MCF 10A (cell line): ENCODE measurements around the gene CMTM7. TPM values are rescaled to one million over a fixed set of nuclear protein-coding genes. Genes with fewer than 3 reads are reported as not detected.

ENCODE experiments used
- BruUV-seq: library from RNA; stranded (reverse); fragments of 400-500 nt; replicated peaks from 2 replicates; lab custom pipeline; 2021; lab: Mats Ljungman, UMichigan
- CTCF ChIA-PET: fragments of 300-600 bp; sonication (Branson Sonifier 250); formaldehyde crosslinking; extraction: SDS; loops from one replicate; lab custom pipeline; 2021; ENCODE audit warnings: antibody characterized with exemption, inconsistent platforms; lab: Yijun Ruan, JAX
- POLR2A ChIA-PET: fragments of 300-600, 350-650 bp; sonication (Branson Sonifier 250); formaldehyde crosslinking; extraction: SDS; loops from one replicate; lab custom pipeline; 2020; ENCODE audit warnings: antibody characterized with exemption, inconsistent platforms; lab: Yijun Ruan, JAX
- DNase-seq: peaks from one replicate; pipeline ENCODE4 v3.0.0-alpha.2; 2018; ENCODE audit not compliant: unreplicated experiment
- H3K27ac Mint-ChIP-seq: one replicate; pipeline ENCODE4 v1.8.0; 2022; ENCODE audit warnings: mild to moderate bottlenecking, low read depth, mixed read lengths; ENCODE audit not compliant: unreplicated experiment
- H3K27me3 Mint-ChIP-seq: one replicate; pipeline ENCODE4 v1.8.0; 2022; ENCODE audit warnings: mixed read lengths; ENCODE audit not compliant: insufficient read depth, unreplicated experiment
- H3K36me3 Mint-ChIP-seq: one replicate; pipeline ENCODE4 v1.8.0; 2022; ENCODE audit warnings: mild to moderate bottlenecking, moderate library complexity, mixed read lengths; ENCODE audit not compliant: insufficient read depth, unreplicated experiment
- H3K4me1 Mint-ChIP-seq: one replicate; pipeline ENCODE4 v1.8.0; 2022; ENCODE audit warnings: mixed read lengths; ENCODE audit not compliant: insufficient read depth, unreplicated experiment
- H3K4me3 Mint-ChIP-seq: one replicate; pipeline ENCODE4 v1.8.0; 2022; ENCODE audit warnings: mild to moderate bottlenecking, moderate library complexity, mixed read lengths; ENCODE audit not compliant: unreplicated experiment
- H3K9me3 Mint-ChIP-seq: one replicate; pipeline ENCODE4 v1.8.0; 2022; ENCODE audit warnings: mixed read lengths; ENCODE audit not compliant: unreplicated experiment
- intact Hi-C: fragments of 100-400 bp; cut with micrococcal nuclease; formaldehyde crosslinking; loops from 2 replicates; pipeline ENCODE4 v1.14.1; 2022
- total RNA-seq: library from RNA; stranded (reverse); gene quantifications from 2 replicates; pipeline ENCODE4 v1.2.3, GENCODE V29; 2022
- TF ChIP-seq, protein P1 (sequence below): fragments of 200-600 bp; IDR thresholded peaks from one replicate; pipeline ENCODE4 v1.8.0; 2022; ENCODE audit warnings: antibody characterized with exemption, mild to moderate bottlenecking; ENCODE audit not compliant: unreplicated experiment

The CMTM7 gene
- total RNA-seq, 1 experiment from 2014 or later, result 14.3 TPM

DNA sequence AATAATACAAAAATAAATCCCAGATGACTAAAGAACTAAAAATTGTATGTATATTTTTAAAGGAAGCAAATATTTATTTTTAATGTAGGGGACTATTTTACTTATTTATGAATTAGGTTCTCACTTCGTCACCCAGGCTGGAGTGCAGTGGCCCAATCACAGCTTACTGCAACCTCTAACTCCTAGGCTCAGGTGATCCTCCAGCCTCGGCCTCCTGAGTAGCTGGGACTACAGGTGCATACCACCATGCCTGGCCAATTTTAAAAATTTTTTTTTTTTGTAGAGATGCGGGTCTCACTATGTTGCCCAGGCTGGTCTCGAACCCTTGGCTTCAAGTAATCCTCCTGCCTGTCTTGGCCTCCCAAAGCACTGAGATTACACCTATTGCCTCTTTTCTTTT is 42.6 kb downstream of the CMTM7 start:
- no peak for DNase-seq
- TF ChIP-seq, protein P1, sequence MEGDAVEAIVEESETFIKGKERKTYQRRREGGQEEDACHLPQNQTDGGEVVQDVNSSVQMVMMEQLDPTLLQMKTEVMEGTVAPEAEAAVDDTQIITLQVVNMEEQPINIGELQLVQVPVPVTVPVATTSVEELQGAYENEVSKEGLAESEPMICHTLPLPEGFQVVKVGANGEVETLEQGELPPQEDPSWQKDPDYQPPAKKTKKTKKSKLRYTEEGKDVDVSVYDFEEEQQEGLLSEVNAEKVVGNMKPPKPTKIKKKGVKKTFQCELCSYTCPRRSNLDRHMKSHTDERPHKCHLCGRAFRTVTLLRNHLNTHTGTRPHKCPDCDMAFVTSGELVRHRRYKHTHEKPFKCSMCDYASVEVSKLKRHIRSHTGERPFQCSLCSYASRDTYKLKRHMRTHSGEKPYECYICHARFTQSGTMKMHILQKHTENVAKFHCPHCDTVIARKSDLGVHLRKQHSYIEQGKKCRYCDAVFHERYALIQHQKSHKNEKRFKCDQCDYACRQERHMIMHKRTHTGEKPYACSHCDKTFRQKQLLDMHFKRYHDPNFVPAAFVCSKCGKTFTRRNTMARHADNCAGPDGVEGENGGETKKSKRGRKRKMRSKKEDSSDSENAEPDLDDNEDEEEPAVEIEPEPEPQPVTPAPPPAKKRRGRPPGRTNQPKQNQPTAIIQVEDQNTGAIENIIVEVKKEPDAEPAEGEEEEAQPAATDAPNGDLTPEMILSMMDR, result no peak
- BruUV-seq, result no TSS peak
- Mint-ChIP-seq H3K27me3 (no peaks in the 10 kb centered on the region), H3K4me3 (no peak overlapping the region), H3K27ac (no peak overlapping the region), H3K9me3 (no peaks in the 10 kb centered on the region), H3K4me1 (peaks cover 9% of the 10 kb centered on the region), H3K36me3 (no peaks in the 10 kb centered on the region)
- intact Hi-C loops, result no loop called here
- CTCF ChIA-PET, result no interaction called here
- POLR2A ChIA-PET, result no interaction called here

DNA sequence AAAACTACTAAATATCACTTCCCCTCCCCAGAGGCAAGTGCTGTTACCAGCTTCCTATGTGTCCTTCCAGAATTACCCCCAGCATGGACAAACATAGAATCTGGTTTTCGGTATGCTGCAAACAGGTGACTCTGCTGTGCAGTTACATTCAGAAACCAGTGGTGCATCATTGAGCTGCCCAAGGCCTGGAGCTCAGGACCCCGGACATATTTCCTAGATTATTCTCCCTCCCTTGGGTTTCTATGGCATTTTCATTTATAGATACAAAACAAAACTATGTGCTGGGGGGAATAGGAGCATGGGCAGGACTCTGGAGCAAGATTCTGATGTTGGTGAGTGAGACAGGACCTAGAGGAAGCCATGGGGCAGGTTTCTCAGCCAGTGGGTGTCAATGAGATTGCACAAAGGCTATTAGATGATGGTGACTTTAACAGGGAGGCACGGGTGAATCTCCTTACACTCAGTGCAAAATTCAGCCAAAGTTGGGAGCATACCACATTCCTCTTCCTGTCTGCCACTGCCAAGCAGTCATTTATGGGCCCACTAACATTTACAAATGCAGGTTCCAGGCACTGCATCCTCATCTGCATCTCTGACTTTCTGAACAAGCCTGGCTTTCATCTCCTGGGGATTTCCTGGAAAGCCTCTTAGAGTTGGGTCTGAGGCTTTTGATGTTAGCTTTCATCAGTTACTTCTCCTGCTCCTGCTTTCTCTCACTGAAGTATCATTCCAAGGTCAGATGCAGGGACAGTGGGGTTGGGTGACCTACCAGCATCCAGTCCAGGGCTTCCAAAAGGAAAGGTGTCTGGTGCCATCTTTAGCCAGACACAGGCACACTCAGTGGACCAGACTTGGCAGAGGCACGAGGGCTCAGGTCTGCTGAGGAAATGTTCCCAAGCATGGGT is 44.5 kb downstream of the CMTM7 start:
- DNase-seq, result no peak
- peaks cover 15% of the 10 kb centered on the region for H3K4me1 Mint-ChIP-seq
- intact Hi-C loops, result no loop called here
- CTCF ChIA-PET, result interaction anchor here (2.8 kb wide), 1 partner anchor 13 kb away, joined by 9 read pairs; no protein-coding TSS in a partner anchor
- no TSS peak for BruUV-seq
- no peaks in the 10 kb centered on the region for H3K27me3 Mint-ChIP-seq
- H3K27ac Mint-ChIP-seq, result no peak overlapping the region
- H3K36me3 Mint-ChIP-seq, result no peaks in the 10 kb centered on the region
- POLR2A ChIA-PET, result no interaction called here
- TF ChIP-seq, protein P1, result no peak
- H3K4me3 Mint-ChIP-seq, result no peak overlapping the region
- no peaks in the 10 kb centered on the region for H3K9me3 Mint-ChIP-seq

DNA sequence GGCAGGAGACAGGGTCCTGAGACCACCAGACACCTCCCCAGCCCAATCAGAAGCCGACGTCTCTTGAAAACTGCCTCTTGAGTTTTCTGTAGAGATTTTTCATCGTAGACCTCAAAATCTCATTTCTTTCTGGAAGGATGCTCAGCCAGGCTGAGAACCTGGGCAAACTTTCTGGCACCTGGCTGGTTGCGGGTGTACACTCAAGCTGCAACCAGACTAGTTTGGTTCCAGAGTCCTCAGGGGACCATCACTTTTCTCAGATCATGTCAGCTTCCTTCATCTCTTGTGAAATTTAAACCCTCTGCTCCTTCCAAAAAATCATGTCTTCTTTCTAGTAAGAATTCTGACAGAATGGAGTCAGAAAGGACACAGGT is 45.1 kb downstream of the CMTM7 start:
- Mint-ChIP-seq H3K27me3 (no peaks in the 10 kb centered on the region), H3K4me1 (peaks cover 15% of the 10 kb centered on the region), H3K9me3 (no peaks in the 10 kb centered on the region), H3K36me3 (no peaks in the 10 kb centered on the region), H3K4me3 (no peak overlapping the region), H3K27ac (no peak overlapping the region)
- no TSS peak for BruUV-seq
- DNase-seq, result no peak
- ChIA-PET CTCF (interaction anchor here (2.8 kb wide), 1 partner anchor 14 kb away, joined by 9 read pairs; no protein-coding TSS in a partner anchor), POLR2A (no interaction called here)
- TF ChIP-seq, protein P1, result no peak
- intact Hi-C loops, result no loop called here

DNA sequence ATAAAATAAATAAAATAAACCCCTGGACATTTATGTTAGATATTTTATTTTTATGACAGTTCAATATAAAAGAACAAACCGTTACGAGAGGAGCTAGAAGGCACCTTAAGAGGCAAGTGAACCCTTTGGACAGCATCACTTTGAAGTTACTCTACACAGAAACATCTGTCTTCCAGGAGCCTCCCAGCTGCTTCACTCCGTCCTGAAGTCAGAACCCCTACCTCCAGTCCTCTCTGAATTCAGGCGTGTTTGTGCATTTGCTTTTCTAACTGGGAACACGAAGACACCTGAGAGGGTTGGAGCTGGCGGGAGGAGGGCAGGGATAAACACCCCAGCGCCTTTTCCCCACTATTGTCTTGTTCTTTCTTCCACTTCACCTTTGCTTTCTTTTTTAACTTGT is 46.2 kb downstream of the CMTM7 start:
- ChIA-PET CTCF (interaction anchor here (1.4 to 2.8 kb wide), 2 partner anchors 12 to 15 kb away, joined by 6 to 9 read pairs; no protein-coding TSS in a partner anchor), POLR2A (interaction anchor here (1.3 kb wide), 1 partner anchor 13 kb away, joined by 4 read pairs; no protein-coding TSS in a partner anchor)
- Mint-ChIP-seq H3K4me1 (peaks cover 11% of the 10 kb centered on the region), H3K9me3 (no peaks in the 10 kb centered on the region), H3K27ac (no peak overlapping the region), H3K27me3 (no peaks in the 10 kb centered on the region), H3K4me3 (no peak overlapping the region), H3K36me3 (no peaks in the 10 kb centered on the region)
- no TSS peak for BruUV-seq
- intact Hi-C loops, result no loop called here
- TF ChIP-seq, protein P1, result no peak
- DNase-seq, result no peak
